Measurements from ENCODE around the gene GADD45G.

The GADD45G gene

GRCh38 chr9:89579741-89580385 is 24.9 kb upstream of the GADD45G start:
- DNase-seq (no peak), ATAC-seq (replicated peaks) (no peak)
- Mint-ChIP-seq H3K9me3 (peaks cover 9 to 10% of the 10 kb centered on the region in 2 donors), H3K27ac (no peak overlapping the region), H3K4me3 (no peak overlapping the region), H3K36me3 (peaks cover 0 to 5% of the 10 kb centered on the region in 2 donors), H3K4me1 (peaks cover 0 to 5% of the 10 kb centered on the region in 2 donors), H3K27me3 (peaks cover 49 to 66% of the 10 kb centered on the region in 2 donors)

DNA sequence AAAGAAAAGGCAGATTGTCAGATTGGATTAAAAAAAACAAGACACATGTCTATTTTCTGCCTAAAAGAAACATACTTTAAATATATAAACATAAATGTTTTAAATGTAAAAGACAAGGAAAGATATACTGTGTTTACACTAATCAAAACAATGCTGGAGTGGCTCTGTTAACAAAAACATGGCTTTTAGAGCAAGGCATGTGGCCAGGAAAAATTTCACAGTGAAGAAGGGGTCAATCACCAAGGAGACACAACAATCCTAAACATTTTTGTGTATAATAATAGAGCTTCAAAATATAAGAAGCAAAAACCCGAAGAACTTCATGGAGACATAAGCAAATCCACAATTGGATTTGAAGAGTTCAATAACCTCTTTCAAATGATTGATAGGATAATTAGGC is 18.5 kb upstream of the GADD45G start:
- Mint-ChIP-seq H3K27ac (no peak overlapping the region), H3K27me3 (peaks cover 30 to 40% of the 10 kb centered on the region in 2 donors), H3K4me1 (no peaks in the 10 kb centered on the region), H3K9me3 (peaks cover 9 to 10% of the 10 kb centered on the region in 2 donors), H3K36me3 (peaks cover 0 to 5% of the 10 kb centered on the region in 2 donors), H3K4me3 (no peak overlapping the region)
- no peak for DNase-seq
- no peak for ATAC-seq (replicated peaks)

DNA sequence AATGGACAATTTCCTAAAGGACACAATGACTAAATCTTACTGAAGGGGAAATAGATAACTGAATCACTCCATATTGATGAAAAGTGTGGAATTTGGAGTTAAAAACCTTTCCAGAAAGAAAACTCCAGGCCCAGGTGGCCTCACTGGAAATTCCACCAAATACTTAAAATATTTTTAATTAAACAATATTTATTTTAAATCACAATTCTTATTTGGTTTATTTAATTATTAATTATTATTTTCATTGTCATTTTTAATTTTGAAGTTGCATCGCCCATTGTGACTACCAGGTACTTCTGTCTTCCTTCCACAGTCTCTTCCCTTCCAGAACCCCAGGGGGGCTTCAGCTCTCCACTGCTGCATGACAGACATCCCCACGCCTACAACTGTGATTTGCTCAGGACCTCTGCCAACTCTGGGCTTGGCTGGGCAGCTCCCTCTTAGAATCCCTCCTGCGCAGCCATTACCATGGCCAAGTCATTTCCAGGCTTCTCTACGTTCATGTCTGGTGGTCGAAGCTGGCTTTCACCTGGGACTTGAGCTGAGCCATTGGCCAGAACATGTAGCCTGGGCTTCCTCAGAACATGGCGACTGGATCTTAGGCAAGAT is 16.4 kb upstream of the GADD45G start:
- peaks cover 28 to 37% of the 10 kb centered on the region in 2 donors for H3K27me3 Mint-ChIP-seq
- H3K36me3 Mint-ChIP-seq, result peaks cover 0 to 3% of the 10 kb centered on the region in 2 donors
- H3K4me3 Mint-ChIP-seq, result no peak overlapping the region
- ATAC-seq (replicated peaks) (no peak), DNase-seq (no peak)
- no peaks in the 10 kb centered on the region for H3K4me1 Mint-ChIP-seq
- H3K9me3 Mint-ChIP-seq, result peaks cover 8 to 9% of the 10 kb centered on the region in 2 donors
- no peak overlapping the region for H3K27ac Mint-ChIP-seq

GRCh38 chr9:89590415-89590814 is 14.4 kb upstream of the GADD45G start:
- Mint-ChIP-seq H3K27ac (no peak overlapping the region), H3K36me3 (no peaks in the 10 kb centered on the region), H3K4me3 (no peak overlapping the region), H3K4me1 (no peaks in the 10 kb centered on the region), H3K9me3 (no peaks in the 10 kb centered on the region), H3K27me3 (peaks cover 22 to 24% of the 10 kb centered on the region in 2 donors)
- no peak for ATAC-seq (replicated peaks)
- DNase-seq, result no peak

GRCh38 chr9:89591274-89592212 is 13.3 kb upstream of the GADD45G start:
- ATAC-seq (replicated peaks) (no peak), DNase-seq (no peak)
- Mint-ChIP-seq H3K4me3 (no peak overlapping the region), H3K27me3 (peaks cover 19 to 22% of the 10 kb centered on the region in 2 donors), H3K27ac (no peak overlapping the region), H3K9me3 (no peaks in the 10 kb centered on the region), H3K36me3 (no peaks in the 10 kb centered on the region), H3K4me1 (no peaks in the 10 kb centered on the region)

GRCh38 chr9:89592213-89592815 is 12.5 kb upstream of the GADD45G start:
- Mint-ChIP-seq H3K4me3 (no peak overlapping the region), H3K9me3 (no peaks in the 10 kb centered on the region), H3K4me1 (no peaks in the 10 kb centered on the region), H3K27me3 (peaks cover 19 to 22% of the 10 kb centered on the region in 2 donors), H3K27ac (no peak overlapping the region), H3K36me3 (no peaks in the 10 kb centered on the region)
- DNase-seq (no peak), ATAC-seq (replicated peaks) (no peak)

- no peak overlapping the region for H3K4me3 Mint-ChIP-seq
- no peaks in the 10 kb centered on the region for H3K4me1 Mint-ChIP-seq
- ATAC-seq (replicated peaks) (no peak), DNase-seq (no peak)
- H3K27ac Mint-ChIP-seq, result no peak overlapping the region
- H3K9me3 Mint-ChIP-seq, result no peaks in the 10 kb centered on the region
- peaks cover 19 to 22% of the 10 kb centered on the region in 2 donors for H3K27me3 Mint-ChIP-seq
- no peaks in the 10 kb centered on the region for H3K36me3 Mint-ChIP-seq
Observed at GRCh38 chr9:89592963-89593726, 11.7 kb upstream of the GADD45G start.

GRCh38 chr9:89593727-89594427 is 10.9 kb upstream of the GADD45G start:
- Mint-ChIP-seq H3K27me3 (peaks cover 14 to 22% of the 10 kb centered on the region in 2 donors), H3K4me1 (no peaks in the 10 kb centered on the region), H3K36me3 (no peaks in the 10 kb centered on the region), H3K27ac (no peak overlapping the region), H3K9me3 (no peaks in the 10 kb centered on the region), H3K4me3 (no peak overlapping the region)
- DNase-seq, result peak; percentile 46
- peak; percentile 87 to 90 for ATAC-seq (replicated peaks)

DNA sequence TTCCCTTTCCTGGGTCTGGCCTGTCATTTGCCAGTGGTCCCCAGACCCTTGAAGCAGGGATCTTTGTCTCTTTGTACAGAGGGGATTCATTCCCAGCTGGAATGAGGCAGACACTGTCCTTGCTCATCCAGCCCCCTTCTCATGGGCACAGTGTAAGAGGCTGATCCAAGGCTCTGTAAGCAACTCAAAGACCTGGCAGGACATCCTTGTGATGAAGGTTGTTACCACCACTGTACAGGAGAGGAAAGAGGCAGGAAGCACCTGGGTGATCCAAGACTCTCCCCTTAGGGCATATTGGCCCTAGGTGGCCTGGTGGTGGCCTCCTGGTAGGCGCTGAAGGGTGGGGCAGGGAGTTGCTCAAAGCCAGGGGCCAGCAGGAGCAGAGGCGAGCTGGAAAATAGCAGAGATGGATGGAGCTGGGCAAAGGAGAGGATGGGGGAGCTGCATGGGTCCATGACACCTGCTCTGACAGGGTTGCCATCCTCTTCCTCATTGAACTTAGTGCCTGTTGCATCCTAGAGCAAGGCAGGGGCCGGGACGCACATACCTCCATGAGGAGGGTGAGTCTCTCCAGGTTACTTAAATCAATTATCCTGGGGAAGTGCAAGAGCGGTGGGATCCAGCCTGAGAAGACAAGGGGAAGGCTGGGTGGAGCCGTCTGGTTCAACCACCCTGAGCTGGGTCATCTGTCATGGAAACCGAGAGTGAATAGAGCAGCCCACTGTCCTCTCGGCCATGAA is 9.8 kb upstream of the GADD45G start:
- H3K27me3 Mint-ChIP-seq, result peaks cover 14 to 22% of the 10 kb centered on the region in 2 donors
- no peak for ATAC-seq (replicated peaks)
- H3K4me1 Mint-ChIP-seq, result no peaks in the 10 kb centered on the region
- no peak for DNase-seq
- no peak overlapping the region for H3K4me3 Mint-ChIP-seq
- no peak overlapping the region for H3K27ac Mint-ChIP-seq
- H3K36me3 Mint-ChIP-seq, result no peaks in the 10 kb centered on the region
- H3K9me3 Mint-ChIP-seq, result no peaks in the 10 kb centered on the region

GRCh38 chr9:89595646-89596045 is 9.2 kb upstream of the GADD45G start:
- no peak for ATAC-seq (replicated peaks)
- Mint-ChIP-seq H3K4me1 (no peaks in the 10 kb centered on the region), H3K36me3 (no peaks in the 10 kb centered on the region), H3K27ac (no peak overlapping the region), H3K9me3 (no peaks in the 10 kb centered on the region), H3K4me3 (no peak overlapping the region), H3K27me3 (peaks cover 14 to 22% of the 10 kb centered on the region in 2 donors)
- no peak for DNase-seq

GRCh38 chr9:89596937-89597555 is 7.8 kb upstream of the GADD45G start:
- Mint-ChIP-seq H3K27me3 (peaks cover 16 to 19% of the 10 kb centered on the region in 2 donors), H3K4me1 (no peaks in the 10 kb centered on the region), H3K4me3 (no peak overlapping the region), H3K36me3 (no peaks in the 10 kb centered on the region), H3K9me3 (no peaks in the 10 kb centered on the region), H3K27ac (no peak overlapping the region)
- ATAC-seq (replicated peaks) (no peak), DNase-seq (no peak)

GRCh38 chr9:89597711-89598362 is 7.0 kb upstream of the GADD45G start:
- no peak overlapping the region for H3K27ac Mint-ChIP-seq
- ATAC-seq (replicated peaks) (peak; percentile 47 to 54), DNase-seq (peak; percentile 29)
- no peaks in the 10 kb centered on the region for H3K36me3 Mint-ChIP-seq
- no peaks in the 10 kb centered on the region for H3K9me3 Mint-ChIP-seq
- no peak overlapping the region for H3K4me3 Mint-ChIP-seq
- peaks cover 11 to 14% of the 10 kb centered on the region in 2 donors for H3K27me3 Mint-ChIP-seq
- H3K4me1 Mint-ChIP-seq, result no peaks in the 10 kb centered on the region
